ENCODE results near the gene TET1. TPM values are rescaled to one million over a fixed set of nuclear protein-coding genes. Genes with fewer than 3 reads are reported as not detected.
A peak's percentile ranks its signal among the peaks of the same experiment; 100 is the strongest.

The TET1 gene
- total and polyA plus RNA-seq, 2 of the 13 experiments (the other 11 are each of a cell fraction or from before 2014, with no cell fraction given) = 6.9 to 7.3 TPM

DNA sequence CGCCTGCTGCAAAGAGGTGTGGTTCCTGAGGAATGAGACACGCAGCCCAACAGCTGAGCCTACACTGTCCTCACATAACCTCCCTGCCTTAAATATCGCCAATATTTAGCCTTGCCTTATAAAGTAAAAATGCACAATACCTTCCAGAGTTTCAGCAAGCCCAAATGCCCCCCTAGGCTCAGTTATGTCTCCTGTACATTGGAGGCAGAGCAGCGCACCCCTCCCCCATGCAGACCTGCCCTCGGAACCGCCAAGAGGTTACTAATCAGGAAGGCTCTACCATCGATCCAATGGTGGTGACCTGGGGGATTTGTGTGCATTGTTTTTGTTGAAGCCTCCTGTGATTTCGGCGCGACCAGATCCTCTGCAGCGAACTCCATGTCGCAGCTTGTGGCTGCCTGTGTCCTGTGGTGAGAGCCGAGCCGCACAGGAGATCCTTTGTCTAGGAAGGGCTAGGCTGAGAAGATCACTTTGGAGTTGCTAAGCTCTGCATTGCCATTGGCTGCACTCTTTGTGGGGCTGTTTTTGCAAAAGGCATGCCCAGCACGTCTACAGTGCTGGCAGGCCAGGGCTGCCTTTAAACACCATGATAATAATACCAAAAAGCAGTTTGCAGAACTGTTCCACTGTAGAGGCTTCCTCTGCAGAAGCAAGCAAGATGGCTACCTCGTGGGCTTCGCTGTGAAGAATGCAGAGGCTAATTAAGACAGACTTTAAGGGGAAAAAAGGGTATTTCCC is 40.1 kb downstream of the TET1 start (continued):
- TF ChIP-seq, protein P1, sequence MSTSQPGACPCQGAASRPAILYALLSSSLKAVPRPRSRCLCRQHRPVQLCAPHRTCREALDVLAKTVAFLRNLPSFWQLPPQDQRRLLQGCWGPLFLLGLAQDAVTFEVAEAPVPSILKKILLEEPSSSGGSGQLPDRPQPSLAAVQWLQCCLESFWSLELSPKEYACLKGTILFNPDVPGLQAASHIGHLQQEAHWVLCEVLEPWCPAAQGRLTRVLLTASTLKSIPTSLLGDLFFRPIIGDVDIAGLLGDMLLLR (CRISPR knock-in tag; IDR thresholded peaks at IDR 0.05) = no peak; the same call in 1 of the 2 replicates
- TF ChIP-seq, protein P2, sequence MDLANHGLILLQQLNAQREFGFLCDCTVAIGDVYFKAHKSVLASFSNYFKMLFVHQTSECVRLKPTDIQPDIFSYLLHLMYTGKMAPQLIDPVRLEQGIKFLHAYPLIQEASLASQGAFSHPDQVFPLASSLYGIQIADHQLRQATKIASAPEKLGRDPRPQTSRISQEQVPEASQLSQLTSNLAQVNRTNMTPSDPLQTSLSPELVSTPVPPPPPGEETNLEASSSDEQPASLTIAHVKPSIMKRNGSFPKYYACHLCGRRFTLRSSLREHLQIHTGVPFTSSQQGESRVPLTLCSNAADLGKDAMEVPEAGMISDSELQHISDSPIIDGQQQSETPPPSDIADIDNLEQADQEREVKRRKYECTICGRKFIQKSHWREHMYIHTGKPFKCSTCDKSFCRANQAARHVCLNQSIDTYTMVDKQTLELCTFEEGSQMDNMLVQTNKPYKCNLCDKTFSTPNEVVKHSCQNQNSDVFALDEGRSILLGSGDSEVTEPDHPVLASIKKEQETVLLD (CRISPR knock-in tag; IDR thresholded peaks at IDR 0.05; ENCODE audit: low read depth) = no peak
- no peak for TF ChIP-seq FOXJ3 (CRISPR knock-in tag; IDR thresholded peaks at IDR 0.05; ENCODE audit: borderline replicate concordance)
- TF ChIP-seq HOXA5 (CRISPR knock-in tag; IDR thresholded peaks at IDR 0.05) = 0 out of 2 replicates have a peak, but pooled peaks have one; percentile 19
- TF ChIP-seq, protein P3, sequence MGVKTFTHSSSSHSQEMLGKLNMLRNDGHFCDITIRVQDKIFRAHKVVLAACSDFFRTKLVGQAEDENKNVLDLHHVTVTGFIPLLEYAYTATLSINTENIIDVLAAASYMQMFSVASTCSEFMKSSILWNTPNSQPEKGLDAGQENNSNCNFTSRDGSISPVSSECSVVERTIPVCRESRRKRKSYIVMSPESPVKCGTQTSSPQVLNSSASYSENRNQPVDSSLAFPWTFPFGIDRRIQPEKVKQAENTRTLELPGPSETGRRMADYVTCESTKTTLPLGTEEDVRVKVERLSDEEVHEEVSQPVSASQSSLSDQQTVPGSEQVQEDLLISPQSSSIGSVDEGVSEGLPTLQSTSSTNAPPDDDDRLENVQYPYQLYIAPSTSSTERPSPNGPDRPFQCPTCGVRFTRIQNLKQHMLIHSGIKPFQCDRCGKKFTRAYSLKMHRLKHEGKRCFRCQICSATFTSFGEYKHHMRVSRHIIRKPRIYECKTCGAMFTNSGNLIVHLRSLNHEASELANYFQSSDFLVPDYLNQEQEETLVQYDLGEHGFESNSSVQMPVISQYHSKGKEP (CRISPR knock-in tag; IDR thresholded peaks at IDR 0.05) = 0 out of 2 replicates have a peak, but pooled peaks have one; percentile 28
- no peak for TF ChIP-seq RERE (CRISPR knock-in tag; IDR thresholded peaks at IDR 0.05; ENCODE audit: low read depth)
- no peak for TF ChIP-seq SRSF1 (optimal IDR thresholded peaks at IDR 0.05; ENCODE audit: low read depth, low read length)
- TF ChIP-seq, protein P4, sequence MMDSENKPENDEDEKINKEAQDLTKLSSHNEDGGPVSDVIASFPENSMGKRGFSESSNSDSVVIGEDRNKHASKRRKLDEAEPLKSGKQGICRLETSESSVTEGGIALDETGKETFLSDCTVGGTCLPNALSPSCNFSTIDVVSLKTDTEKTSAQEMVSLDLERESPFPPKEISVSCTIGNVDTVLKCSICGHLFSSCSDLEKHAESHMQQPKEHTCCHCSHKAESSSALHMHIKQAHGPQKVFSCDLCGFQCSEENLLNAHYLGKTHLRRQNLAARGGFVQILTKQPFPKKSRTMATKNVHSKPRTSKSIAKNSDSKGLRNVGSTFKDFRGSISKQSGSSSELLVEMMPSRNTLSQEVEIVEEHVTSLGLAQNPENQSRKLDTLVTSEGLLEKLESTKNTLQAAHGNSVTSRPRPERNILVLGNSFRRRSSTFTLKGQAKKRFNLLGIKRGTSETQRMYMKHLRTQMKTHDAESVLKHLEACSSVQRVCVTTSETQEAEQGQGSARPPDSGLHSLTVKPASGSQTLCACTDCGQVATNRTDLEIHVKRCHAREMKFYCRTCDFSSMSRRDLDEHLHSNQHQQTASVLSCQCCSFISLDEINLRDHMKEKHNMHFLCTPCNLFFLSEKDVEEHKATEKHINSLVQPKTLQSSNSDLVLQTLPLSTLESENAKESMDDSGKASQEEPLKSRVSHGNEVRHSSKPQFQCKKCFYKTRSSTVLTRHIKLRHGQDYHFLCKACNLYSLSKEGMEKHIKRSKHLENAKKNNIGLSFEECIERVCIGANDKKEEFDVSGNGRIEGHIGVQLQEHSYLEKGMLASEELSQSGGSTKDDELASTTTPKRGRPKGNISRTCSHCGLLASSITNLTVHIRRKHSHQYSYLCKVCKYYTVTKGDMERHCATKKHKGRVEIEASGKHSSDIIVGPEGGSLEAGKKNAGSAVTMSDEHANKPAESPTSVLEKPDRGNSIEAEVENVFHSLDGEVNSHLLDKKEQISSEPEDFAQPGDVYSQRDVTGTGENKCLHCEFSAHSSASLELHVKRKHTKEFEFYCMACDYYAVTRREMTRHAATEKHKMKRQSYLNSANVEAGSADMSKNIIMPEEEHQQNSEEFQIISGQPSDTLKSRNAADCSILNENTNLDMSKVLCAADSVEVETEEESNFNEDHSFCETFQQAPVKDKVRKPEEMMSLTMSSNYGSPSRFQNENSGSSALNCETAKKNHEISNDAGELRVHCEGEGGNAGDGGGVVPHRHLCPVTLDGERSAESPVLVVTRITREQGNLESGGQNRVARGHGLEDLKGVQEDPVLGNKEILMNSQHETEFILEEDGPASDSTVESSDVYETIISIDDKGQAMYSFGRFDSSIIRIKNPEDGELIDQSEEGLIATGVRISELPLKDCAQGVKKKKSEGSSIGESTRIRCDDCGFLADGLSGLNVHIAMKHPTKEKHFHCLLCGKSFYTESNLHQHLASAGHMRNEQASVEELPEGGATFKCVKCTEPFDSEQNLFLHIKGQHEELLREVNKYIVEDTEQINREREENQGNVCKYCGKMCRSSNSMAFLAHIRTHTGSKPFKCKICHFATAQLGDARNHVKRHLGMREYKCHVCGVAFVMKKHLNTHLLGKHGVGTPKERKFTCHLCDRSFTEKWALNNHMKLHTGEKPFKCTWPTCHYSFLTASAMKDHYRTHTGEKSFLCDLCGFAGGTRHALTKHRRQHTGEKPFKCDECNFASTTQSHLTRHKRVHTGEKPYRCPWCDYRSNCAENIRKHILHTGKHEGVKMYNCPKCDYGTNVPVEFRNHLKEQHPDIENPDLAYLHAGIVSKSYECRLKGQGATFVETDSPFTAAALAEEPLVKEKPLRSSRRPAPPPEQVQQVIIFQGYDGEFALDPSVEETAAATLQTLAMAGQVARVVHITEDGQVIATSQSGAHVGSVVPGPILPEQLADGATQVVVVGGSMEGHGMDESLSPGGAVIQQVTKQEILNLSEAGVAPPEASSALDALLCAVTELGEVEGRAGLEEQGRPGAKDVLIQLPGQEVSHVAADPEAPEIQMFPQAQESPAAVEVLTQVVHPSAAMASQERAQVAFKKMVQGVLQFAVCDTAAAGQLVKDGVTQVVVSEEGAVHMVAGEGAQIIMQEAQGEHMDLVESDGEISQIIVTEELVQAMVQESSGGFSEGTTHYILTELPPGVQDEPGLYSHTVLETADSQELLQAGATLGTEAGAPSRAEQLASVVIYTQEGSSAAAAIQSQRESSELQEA (CRISPR knock-in tag; IDR thresholded peaks at IDR 0.05; ENCODE audit: not compliant biosample characterization) = no peak
- no peak for TF ChIP-seq NKX3-1 (CRISPR knock-in tag; IDR thresholded peaks at IDR 0.05)

Measured in HepG2 (cell line).